Thyroid gland (tissue), 4 donors: ENCODE data around the gene DOCK2. TPM values are rescaled to one million over a fixed set of nuclear protein-coding genes. Genes with fewer than 3 reads are reported as not detected.

Experiments used
- DNase-seq, 2 donors: peaks; one replicate each; pipeline ENCODE4 v3.0.0-alpha.2; 2019
- H3K27ac ChIP-seq, 3 donors: fragments of 200-600 bp; sonication (generic); 1 replicate in 2 of 3; 2 replicates in 1 of 3; pipeline ENCODE4 v1.5.1; 2016 to 2019; ENCODE audit warnings: mild to moderate bottlenecking in 1 of 3, moderate library complexity in 1 of 3
- H3K27me3 ChIP-seq: fragments of 200-600 bp; sonication (generic); one replicate; pipeline ENCODE4 v1.5.1; 2019
- H3K36me3 ChIP-seq, 2 donors: fragments of 200-600 bp; sonication (generic); one replicate each; pipeline ENCODE4 v1.5.1; 2016 to 2019
- H3K4me1 ChIP-seq, 2 donors: fragments of 200-600 bp; sonication (generic); one replicate each; pipeline ENCODE4 v1.5.1; 2017 to 2019
- H3K4me3 ChIP-seq, 3 donors: fragments of 200-600 bp; sonication (generic); replicated peaks in 1 of 3; 1 replicate in 2 of 3; 2 replicates in 1 of 3; pipeline ENCODE4 v1.5.1; 2016; ENCODE audit warnings: mild to moderate bottlenecking in 1 of 3
- H3K9me3 ChIP-seq: fragments of 200-600 bp; sonication (generic); one replicate; pipeline ENCODE4 v1.5.1; 2017
- POLR2A ChIP-seq, 2 donors: fragments of 450-650 bp; IDR thresholded peaks; one replicate each; pipeline ENCODE4 v1.6.1; 2017; ENCODE audit warnings: antibody characterized with exemption in 2 of 2, mild to moderate bottlenecking in 2 of 2, moderate library complexity in 1 of 2
- WGBS, 2 donors: methylation state at CpG; one replicate each; pipeline ENCODE4 v1.1.5; 2017; 5-methylcytosine and 5-hydroxymethylcytosine counted together
- intact Hi-C: fragments of 100-400 bp; cut with DNase I; formaldehyde crosslinking; loops from one replicate; pipeline ENCODE4 v1.15.1; 2023
- total RNA-seq, 4 donors: library from RNA; depleted of rRNA; stranded (reverse); fragments of >200 nt; gene quantifications; one replicate each; pipeline ENCODE4 v1.2.3, GENCODE V29; 2016
- TF ChIP-seq, protein P1 (sequence below), 6 experiments: fragments of 200-600 bp in 3 of 6; fragments of 450-650 bp in 3 of 6; sonication (generic) in 3 of 6; IDR thresholded peaks; one replicate each; pipeline ENCODE4 v1.5.1; 2016 to 2019; ENCODE audit warnings: antibody characterized with exemption in 6 of 6, mild to moderate bottlenecking in 2 of 6, inconsistent platforms in 1 of 6, moderate library complexity in 1 of 6

DOCK2 gene
- total RNA-seq, 4 donors from 2014 or later: 4.3 to 14.1 (median 8.6) TPM

DNA sequence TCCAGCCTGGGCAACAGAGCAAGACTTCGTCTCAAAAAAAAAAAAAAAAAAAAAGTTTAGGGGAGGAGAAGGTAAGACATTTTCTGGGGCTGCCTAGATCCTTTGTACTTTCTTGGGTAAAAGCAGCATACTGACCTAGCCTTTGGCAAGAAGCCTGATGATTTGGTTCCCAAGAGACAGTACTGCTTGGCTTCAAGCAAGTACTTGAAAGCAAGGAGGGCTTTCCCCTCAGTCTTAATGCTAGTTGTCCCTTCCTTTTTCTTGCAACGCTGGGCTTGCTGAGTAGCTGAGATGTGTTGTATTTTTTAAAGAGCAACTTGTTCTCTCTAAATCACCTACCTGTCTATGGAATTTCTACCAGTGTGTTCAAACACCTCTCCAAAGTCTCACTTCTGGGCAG, 267.0 kb downstream of the DOCK2 start:
- TF ChIP-seq POLR2A (IDR thresholded peaks at IDR 0.05): no peak
- TF ChIP-seq, protein P1, sequence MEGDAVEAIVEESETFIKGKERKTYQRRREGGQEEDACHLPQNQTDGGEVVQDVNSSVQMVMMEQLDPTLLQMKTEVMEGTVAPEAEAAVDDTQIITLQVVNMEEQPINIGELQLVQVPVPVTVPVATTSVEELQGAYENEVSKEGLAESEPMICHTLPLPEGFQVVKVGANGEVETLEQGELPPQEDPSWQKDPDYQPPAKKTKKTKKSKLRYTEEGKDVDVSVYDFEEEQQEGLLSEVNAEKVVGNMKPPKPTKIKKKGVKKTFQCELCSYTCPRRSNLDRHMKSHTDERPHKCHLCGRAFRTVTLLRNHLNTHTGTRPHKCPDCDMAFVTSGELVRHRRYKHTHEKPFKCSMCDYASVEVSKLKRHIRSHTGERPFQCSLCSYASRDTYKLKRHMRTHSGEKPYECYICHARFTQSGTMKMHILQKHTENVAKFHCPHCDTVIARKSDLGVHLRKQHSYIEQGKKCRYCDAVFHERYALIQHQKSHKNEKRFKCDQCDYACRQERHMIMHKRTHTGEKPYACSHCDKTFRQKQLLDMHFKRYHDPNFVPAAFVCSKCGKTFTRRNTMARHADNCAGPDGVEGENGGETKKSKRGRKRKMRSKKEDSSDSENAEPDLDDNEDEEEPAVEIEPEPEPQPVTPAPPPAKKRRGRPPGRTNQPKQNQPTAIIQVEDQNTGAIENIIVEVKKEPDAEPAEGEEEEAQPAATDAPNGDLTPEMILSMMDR (IDR thresholded peaks at IDR 0.05): no peak
- H3K9me3 ChIP-seq: no peaks in the 10 kb centered on the region
- no peak overlapping the region for H3K4me3 ChIP-seq
- WGBS, 2 donors: 19 to 27% methylated on average over 2 of the region's 2 CpGs
- no peak overlapping the region for H3K27ac ChIP-seq
- H3K27me3 ChIP-seq: no peaks in the 10 kb centered on the region
- intact Hi-C loops: no loop called here
- H3K36me3 ChIP-seq: no peaks in the 10 kb centered on the region
- peaks cover 6 to 7% of the 10 kb centered on the region in 2 donors for H3K4me1 ChIP-seq
- DNase-seq: peak; percentile 54 to 71

DNA sequence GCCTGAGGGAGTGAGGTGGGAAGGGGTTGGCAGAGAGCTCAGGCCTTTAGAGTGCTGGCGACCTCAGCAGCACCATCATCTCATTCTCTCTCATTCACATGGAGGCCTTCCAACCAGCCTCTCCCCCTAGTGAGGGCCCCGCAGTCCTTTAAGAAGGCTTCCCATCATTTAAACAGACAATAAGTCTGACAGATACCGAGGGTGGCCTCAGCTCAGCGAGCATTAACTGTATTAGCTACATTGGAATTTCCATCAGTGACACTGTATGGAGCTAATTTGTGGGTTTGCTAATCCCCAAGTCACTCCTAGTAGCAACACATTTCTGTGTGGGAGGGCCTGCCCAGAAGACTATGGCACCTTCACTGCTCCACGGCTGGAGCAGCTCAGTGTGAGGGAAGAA, 267.4 kb downstream of the DOCK2 start:
- 31 to 62% methylated on average over 4 to 5 of the region's 5 CpGs for WGBS, 2 donors
- H3K9me3 ChIP-seq: no peaks in the 10 kb centered on the region
- no peaks in the 10 kb centered on the region for H3K27me3 ChIP-seq
- DNase-seq: peak in 1 of 2 donors; percentile 5
- H3K4me3 ChIP-seq: no peak overlapping the region
- no peak for TF ChIP-seq POLR2A (IDR thresholded peaks at IDR 0.05)
- TF ChIP-seq, protein P1 (IDR thresholded peaks at IDR 0.05): no peak
- H3K27ac ChIP-seq: no peak overlapping the region
- H3K36me3 ChIP-seq: no peaks in the 10 kb centered on the region
- H3K4me1 ChIP-seq: peaks cover 6 to 7% of the 10 kb centered on the region in 2 donors
- intact Hi-C loops: no loop called here

DNA sequence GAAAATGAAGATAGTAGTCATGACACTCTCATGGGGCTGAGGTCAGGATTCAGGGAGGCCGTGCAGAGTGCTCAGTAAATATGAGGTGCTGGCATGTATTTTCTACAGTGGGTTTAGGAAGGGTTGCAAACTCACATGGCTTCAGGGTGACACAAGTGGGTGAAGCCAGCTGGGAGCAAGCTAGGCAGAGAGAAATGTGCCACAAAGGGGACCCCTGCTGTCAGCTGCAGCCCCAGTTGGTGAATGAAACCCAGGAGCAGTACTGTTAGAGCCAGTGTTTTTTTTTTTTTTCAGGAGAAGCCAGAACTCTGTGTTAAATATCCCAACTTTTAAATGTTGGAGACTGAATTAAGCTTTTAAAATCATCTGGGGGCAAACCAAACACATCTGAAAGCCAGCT, 267.9 kb downstream of the DOCK2 start:
- Histone ChIP-seq H3K9me3 (no peaks in the 10 kb centered on the region), H3K27me3 (no peaks in the 10 kb centered on the region), H3K27ac (no peak overlapping the region), H3K36me3 (no peaks in the 10 kb centered on the region), H3K4me1 (peaks cover 6 to 7% of the 10 kb centered on the region in 2 donors), H3K4me3 (no peak overlapping the region)
- intact Hi-C loops: no loop called here
- no peak for DNase-seq
- TF ChIP-seq, protein P1 (IDR thresholded peaks at IDR 0.05): no peak
- no peak for TF ChIP-seq POLR2A (IDR thresholded peaks at IDR 0.05)
- WGBS, 2 donors: 100% methylated on average over 1 of the region's 1 CpG

DNA sequence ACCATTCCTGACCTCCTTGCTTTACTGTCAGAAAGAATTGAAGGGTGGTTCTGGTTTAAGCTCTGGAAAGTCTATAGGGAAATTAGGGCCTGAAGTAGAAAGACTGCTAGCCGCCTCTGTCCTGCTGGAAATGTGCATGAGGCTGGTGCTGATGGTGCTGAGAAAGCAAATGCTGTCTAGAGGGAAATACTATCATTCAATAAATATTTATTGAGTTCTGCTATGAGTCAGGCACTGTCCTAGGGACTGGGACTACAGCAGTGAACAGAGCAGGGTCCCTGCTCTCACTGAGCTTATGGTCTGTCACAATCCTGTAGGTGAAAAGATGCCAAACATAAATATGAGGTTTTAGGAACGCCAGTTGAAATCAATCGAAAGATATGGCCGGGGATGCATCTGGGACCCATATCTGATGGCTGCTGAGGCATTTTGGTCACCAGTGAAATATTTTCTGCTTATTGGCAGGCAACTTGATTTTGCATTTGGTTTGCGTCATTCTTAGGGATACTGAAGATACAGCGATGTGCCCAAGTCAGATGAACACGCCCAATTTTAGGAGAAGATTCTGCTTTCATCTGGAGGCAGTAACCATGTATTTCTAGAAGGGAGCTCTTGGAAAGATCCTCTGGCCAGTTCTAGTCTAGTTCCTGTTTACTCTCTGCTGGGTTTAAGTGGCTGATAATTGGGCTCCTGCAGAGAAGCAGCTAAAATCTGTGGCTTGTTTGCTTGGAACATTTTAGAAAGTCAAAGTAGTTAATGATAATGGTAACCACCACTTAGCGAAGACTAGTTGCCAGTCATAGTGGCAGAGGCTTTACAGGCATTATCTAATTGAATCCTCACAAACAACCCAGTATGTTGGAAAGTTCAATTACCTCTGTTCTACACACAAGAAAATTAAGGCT, 269.9 kb downstream of the DOCK2 start:
- intact Hi-C loops: no loop called here
- no peak for DNase-seq

More for the DNA sequence above, 269.9 kb downstream of the DOCK2 start:
- H3K27me3 ChIP-seq: no peaks in the 10 kb centered on the region
- H3K9me3 ChIP-seq: no peaks in the 10 kb centered on the region
- no peak overlapping the region for H3K4me3 ChIP-seq
- TF ChIP-seq POLR2A (IDR thresholded peaks at IDR 0.05): no peak
- TF ChIP-seq, protein P1 (IDR thresholded peaks at IDR 0.05): no peak
- no peak overlapping the region for H3K27ac ChIP-seq
- peaks cover 6 to 7% of the 10 kb centered on the region in 2 donors for H3K4me1 ChIP-seq
- no peaks in the 10 kb centered on the region for H3K36me3 ChIP-seq
- WGBS, 2 donors: 82 to 90% methylated on average over 8 of the region's 8 CpGs
